Measurements from ENCODE around the gene CDC42.

Gene CDC42

GRCh38 chr1:22111115-22111514 is 58.6 kb downstream of the CDC42 start:
- DNase-seq (ENCODE audit: low read depth): no peak

- DNase-seq (ENCODE audit: low read depth): no peak
Observed at GRCh38 chr1:22111620-22112019, 59.1 kb downstream of the CDC42 start.

GRCh38 chr1:22112554-22112953 is 60.0 kb downstream of the CDC42 start:
- DNase-seq (ENCODE audit: low read depth): no peak

- no peak for DNase-seq (ENCODE audit: low read depth)
Observed at GRCh38 chr1:22114083-22115012, 61.8 kb downstream of the CDC42 start.

- DNase-seq (ENCODE audit: low read depth): no peak
Observed at GRCh38 chr1:22115286-22115685, 62.8 kb downstream of the CDC42 start.

GRCh38 chr1:22117238-22117637 is 64.7 kb downstream of the CDC42 start:
- DNase-seq (ENCODE audit: low read depth): no peak

- DNase-seq (ENCODE audit: low read depth): no peak
Observed at GRCh38 chr1:22117851-22118250, 65.3 kb downstream of the CDC42 start.

GRCh38 chr1:22118291-22118992 is 65.9 kb downstream of the CDC42 start:
- no peak for DNase-seq (ENCODE audit: low read depth)

GRCh38 chr1:22119626-22120468 is 67.3 kb downstream of the CDC42 start:
- no peak for DNase-seq (ENCODE audit: low read depth)

GRCh38 chr1:22120469-22120790 is 67.9 kb downstream of the CDC42 start:
- no peak for DNase-seq (ENCODE audit: low read depth)

- DNase-seq (ENCODE audit: low read depth): no peak
Observed at GRCh38 chr1:22121421-22121911, 69.0 kb downstream of the CDC42 start.

GRCh38 chr1:22122273-22123070 is 70.0 kb downstream of the CDC42 start:
- DNase-seq (ENCODE audit: low read depth): no peak

GRCh38 chr1:22123071-22123390 is 70.5 kb downstream of the CDC42 start:
- DNase-seq (ENCODE audit: low read depth): no peak

GRCh38 chr1:22123901-22124404 is 71.4 kb downstream of the CDC42 start:
- DNase-seq (ENCODE audit: low read depth): no peak

GRCh38 chr1:22124592-22125229 is 72.2 kb downstream of the CDC42 start:
- DNase-seq (ENCODE audit: low read depth): no peak

- DNase-seq (ENCODE audit: low read depth): no peak
Observed at GRCh38 chr1:22126531-22126930, 74.0 kb downstream of the CDC42 start.

- DNase-seq (ENCODE audit: low read depth): no peak
Observed at GRCh38 chr1:22127248-22127647, 74.7 kb downstream of the CDC42 start.

- no peak for DNase-seq (ENCODE audit: low read depth)
Observed at GRCh38 chr1:22127731-22128130, 75.2 kb downstream of the CDC42 start.

- DNase-seq (ENCODE audit: low read depth): no peak
Observed at GRCh38 chr1:22128392-22128791, 75.9 kb downstream of the CDC42 start.

- DNase-seq (ENCODE audit: low read depth): no peak
Observed at GRCh38 chr1:22129501-22130117, 77.1 kb downstream of the CDC42 start.

- DNase-seq (ENCODE audit: low read depth): no peak
Observed at GRCh38 chr1:22131062-22131461, 78.6 kb downstream of the CDC42 start.

All from activated gamma-delta T cell treated with anti-CD3 and anti-CD28 coated beads, Interleukin-2, amount 50 U/mL, for 16 hours (primary cell).